IMR-90 (cell line): ENCODE measurements around the gene SPATA24.

Experiments used
- BHLHE40 ChIP-seq: fragments of 150-350 bp; IDR thresholded peaks from 2 replicates; pipeline ENCODE4 v1.6.1; 2016; ENCODE audit warnings: mild to moderate bottlenecking, low read depth, low read length
- CTCF ChIP-seq: conservative IDR thresholded peaks from 2 replicates; pipeline ENCODE4 v1.5.1; 2012; ENCODE audit warnings: mild to moderate bottlenecking, low read depth, low read length, improper control_type of control experiment
- MAFK ChIP-seq: IDR thresholded peaks from 2 replicates; pipeline ENCODE4 v1.6.1; 2012; ENCODE audit warnings: low read depth, low read length, improper control_type of control experiment
- NFE2L2 ChIP-seq: fragments of 150-350 bp; IDR thresholded peaks from 2 replicates; pipeline ENCODE4 v1.6.1; 2016; ENCODE audit warnings: low read depth, mild to moderate bottlenecking, low read length
- POLR2A ChIP-seq: IDR thresholded peaks from 2 replicates; pipeline ENCODE4 v1.6.1; 2012; ENCODE audit warnings: mild to moderate bottlenecking, low read depth, low read length
- USF2 ChIP-seq: fragments of 150-350 bp; IDR thresholded peaks from 2 replicates; pipeline ENCODE4 v1.6.1; 2017; ENCODE audit warnings: mild to moderate bottlenecking, antibody characterized with exemption, low read length, low read depth

GRCh38 chr5:139408191-139408590, 4.3 kb upstream of the SPATA24 start:
- TF ChIP-seq BHLHE40 = no peak
- TF ChIP-seq CTCF = no peak
- TF ChIP-seq POLR2A = no peak
- no peak for TF ChIP-seq NFE2L2
- TF ChIP-seq MAFK = no peak
- no peak for TF ChIP-seq USF2
